ENCODE measurements around the gene CEP68. TPM values are rescaled to one million over a fixed set of nuclear protein-coding genes. Genes with fewer than 3 reads are reported as not detected.

The CEP68 gene
- polyA plus RNA-seq, 1 donor from 2014 or later: 34.7 TPM

DNA sequence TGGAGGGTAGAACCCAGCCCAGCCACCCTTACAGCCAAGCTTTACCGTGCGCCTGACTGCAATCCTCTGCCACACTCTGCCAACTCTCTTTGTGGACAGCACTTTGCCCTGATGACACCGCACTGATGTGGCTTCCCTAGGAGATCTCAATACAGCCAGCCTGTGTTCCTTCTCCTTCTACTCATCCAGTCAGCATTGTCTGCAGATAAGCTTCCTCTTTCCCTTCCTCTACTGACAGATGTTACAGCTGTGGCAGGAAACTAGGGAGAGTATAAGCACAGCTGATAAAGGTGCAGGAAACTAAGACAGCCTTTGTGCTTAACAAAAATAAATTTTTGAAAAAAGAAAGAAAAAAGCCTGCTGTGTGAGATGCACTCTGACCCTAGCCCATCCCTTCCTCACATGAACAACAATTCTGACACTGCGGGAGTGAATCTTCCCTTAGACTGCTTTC, 25.0 kb downstream of the CEP68 start:
- Histone ChIP-seq H3K9ac (ENCODE audit: low read length) (no peak overlapping the region), H3K9me2 (ENCODE audit: insufficient read depth, low read length) (no peaks in the 10 kb centered on the region), H3K9me3 (ENCODE audit: low read length) (no peaks in the 10 kb centered on the region), H3K27me3 (ENCODE audit: insufficient read depth, low read depth, low read length) (no peaks in the 10 kb centered on the region), H3K79me2 (replicated peaks; ENCODE audit: insufficient read depth, low read length) (no peaks in the 10 kb centered on the region), H2AFZ (ENCODE audit: low read depth, low read length) (no peak overlapping the region), H3K27ac (ENCODE audit: low read length) (no peak overlapping the region), H4K20me1 (ENCODE audit: insufficient read depth) (no peaks in the 10 kb centered on the region), H3K4me3 (ENCODE audit: low read length) (no peak overlapping the region), H3F3A (ENCODE audit: insufficient read depth, low read length, poor library complexity, severe bottlenecking) (peaks cover 2% of the 10 kb centered on the region), H3K4me2 (ENCODE audit: low read length) (no peak overlapping the region), H3K36me3 (ENCODE audit: insufficient read depth, low read length) (peaks cover 26% of the 10 kb centered on the region)
- TF ChIP-seq POLR2AphosphoS5 (IDR thresholded peaks at IDR 0.05): no peak
- TF ChIP-seq, protein P1, sequence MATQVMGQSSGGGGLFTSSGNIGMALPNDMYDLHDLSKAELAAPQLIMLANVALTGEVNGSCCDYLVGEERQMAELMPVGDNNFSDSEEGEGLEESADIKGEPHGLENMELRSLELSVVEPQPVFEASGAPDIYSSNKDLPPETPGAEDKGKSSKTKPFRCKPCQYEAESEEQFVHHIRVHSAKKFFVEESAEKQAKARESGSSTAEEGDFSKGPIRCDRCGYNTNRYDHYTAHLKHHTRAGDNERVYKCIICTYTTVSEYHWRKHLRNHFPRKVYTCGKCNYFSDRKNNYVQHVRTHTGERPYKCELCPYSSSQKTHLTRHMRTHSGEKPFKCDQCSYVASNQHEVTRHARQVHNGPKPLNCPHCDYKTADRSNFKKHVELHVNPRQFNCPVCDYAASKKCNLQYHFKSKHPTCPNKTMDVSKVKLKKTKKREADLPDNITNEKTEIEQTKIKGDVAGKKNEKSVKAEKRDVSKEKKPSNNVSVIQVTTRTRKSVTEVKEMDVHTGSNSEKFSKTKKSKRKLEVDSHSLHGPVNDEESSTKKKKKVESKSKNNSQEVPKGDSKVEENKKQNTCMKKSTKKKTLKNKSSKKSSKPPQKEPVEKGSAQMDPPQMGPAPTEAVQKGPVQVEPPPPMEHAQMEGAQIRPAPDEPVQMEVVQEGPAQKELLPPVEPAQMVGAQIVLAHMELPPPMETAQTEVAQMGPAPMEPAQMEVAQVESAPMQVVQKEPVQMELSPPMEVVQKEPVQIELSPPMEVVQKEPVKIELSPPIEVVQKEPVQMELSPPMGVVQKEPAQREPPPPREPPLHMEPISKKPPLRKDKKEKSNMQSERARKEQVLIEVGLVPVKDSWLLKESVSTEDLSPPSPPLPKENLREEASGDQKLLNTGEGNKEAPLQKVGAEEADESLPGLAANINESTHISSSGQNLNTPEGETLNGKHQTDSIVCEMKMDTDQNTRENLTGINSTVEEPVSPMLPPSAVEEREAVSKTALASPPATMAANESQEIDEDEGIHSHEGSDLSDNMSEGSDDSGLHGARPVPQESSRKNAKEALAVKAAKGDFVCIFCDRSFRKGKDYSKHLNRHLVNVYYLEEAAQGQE (IDR thresholded peaks at IDR 0.05; ENCODE audit: borderline replicate concordance): no peak
- TF ChIP-seq RAD21 (conservative IDR thresholded peaks at IDR 0.05): no peak
- no peak for TF ChIP-seq EP300 (conservative IDR thresholded peaks at IDR 0.05; ENCODE audit: poor library complexity, severe bottlenecking)
- TF ChIP-seq EZH2 (IDR thresholded peaks at IDR 0.05; ENCODE audit: borderline replicate concordance, insufficient read depth, low read length, poor library complexity, severe bottlenecking): no peak
- TF ChIP-seq MXI1 (conservative IDR thresholded peaks at IDR 0.05; ENCODE audit: poor library complexity, severe bottlenecking): no peak
- no peak for TF ChIP-seq SMC3 (conservative IDR thresholded peaks at IDR 0.05; ENCODE audit: poor library complexity)
- TF ChIP-seq, protein P2, sequence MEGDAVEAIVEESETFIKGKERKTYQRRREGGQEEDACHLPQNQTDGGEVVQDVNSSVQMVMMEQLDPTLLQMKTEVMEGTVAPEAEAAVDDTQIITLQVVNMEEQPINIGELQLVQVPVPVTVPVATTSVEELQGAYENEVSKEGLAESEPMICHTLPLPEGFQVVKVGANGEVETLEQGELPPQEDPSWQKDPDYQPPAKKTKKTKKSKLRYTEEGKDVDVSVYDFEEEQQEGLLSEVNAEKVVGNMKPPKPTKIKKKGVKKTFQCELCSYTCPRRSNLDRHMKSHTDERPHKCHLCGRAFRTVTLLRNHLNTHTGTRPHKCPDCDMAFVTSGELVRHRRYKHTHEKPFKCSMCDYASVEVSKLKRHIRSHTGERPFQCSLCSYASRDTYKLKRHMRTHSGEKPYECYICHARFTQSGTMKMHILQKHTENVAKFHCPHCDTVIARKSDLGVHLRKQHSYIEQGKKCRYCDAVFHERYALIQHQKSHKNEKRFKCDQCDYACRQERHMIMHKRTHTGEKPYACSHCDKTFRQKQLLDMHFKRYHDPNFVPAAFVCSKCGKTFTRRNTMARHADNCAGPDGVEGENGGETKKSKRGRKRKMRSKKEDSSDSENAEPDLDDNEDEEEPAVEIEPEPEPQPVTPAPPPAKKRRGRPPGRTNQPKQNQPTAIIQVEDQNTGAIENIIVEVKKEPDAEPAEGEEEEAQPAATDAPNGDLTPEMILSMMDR (IDR thresholded peaks at IDR 0.05; ENCODE audit: poor library complexity, severe bottlenecking): no peak
- TF ChIP-seq TAF1 (IDR thresholded peaks at IDR 0.05; ENCODE audit: low read depth): no peak

DNA sequence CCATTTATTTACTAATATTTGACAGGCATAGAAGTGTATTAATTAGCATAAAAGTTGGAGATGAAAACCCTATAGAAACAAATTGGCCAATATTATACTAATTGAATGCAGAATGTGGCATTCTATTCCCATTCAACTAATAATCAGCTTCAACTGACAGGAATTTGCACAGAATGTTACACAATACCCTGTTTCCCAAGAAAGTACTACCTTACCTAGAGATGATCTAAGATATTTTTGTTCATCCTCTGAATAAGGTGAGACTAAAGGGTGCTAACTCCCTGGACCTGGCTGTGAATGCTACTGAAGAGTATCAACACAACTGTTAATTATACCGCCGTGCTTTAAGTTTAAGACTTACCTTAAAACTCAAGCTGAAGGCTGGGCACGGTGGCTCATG, 28.9 kb downstream of the CEP68 start:
- Histone ChIP-seq H3K79me2 (replicated peaks; ENCODE audit: insufficient read depth, low read length) (no peaks in the 10 kb centered on the region), H3K36me3 (ENCODE audit: insufficient read depth, low read length) (peaks cover 21% of the 10 kb centered on the region), H3K27me3 (ENCODE audit: insufficient read depth, low read depth, low read length) (no peaks in the 10 kb centered on the region), H3K4me2 (ENCODE audit: low read length) (no peak overlapping the region), H3F3A (ENCODE audit: insufficient read depth, low read length, poor library complexity, severe bottlenecking) (peaks cover 5% of the 10 kb centered on the region), H4K20me1 (ENCODE audit: insufficient read depth) (no peaks in the 10 kb centered on the region), H3K4me3 (ENCODE audit: low read length) (no peak overlapping the region), H3K9me2 (ENCODE audit: insufficient read depth, low read length) (no peaks in the 10 kb centered on the region), H2AFZ (ENCODE audit: low read depth, low read length) (no peak overlapping the region), H3K9me3 (ENCODE audit: low read length) (no peaks in the 10 kb centered on the region), H3K27ac (ENCODE audit: low read length) (no peak overlapping the region), H3K9ac (ENCODE audit: low read length) (no peak overlapping the region)
- TF ChIP-seq MXI1 (conservative IDR thresholded peaks at IDR 0.05; ENCODE audit: poor library complexity, severe bottlenecking) (no peak), EP300 (conservative IDR thresholded peaks at IDR 0.05; ENCODE audit: poor library complexity, severe bottlenecking) (no peak)

DNA sequence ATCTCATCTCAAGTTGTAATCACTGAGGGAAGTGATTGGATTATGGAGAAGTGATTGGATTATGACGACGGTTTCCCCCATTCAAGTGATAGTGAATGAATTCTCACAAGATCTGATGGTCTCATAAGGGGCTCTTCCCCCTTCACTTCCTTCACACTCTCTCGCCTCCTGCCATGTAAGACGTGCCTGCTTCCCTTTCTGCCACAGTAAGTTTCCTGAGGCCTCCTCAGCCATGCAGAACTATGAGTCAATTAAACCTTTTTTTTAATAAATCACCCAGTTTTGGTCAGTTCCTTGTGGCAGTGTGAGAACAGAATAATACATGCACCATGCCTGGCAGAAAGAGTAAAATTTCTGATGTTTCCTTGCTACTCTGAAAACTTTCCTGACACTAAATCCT, 36.6 kb downstream of the CEP68 start:
- no peak overlapping the region for H3K9ac ChIP-seq (ENCODE audit: low read length)
- peaks cover 7% of the 10 kb centered on the region for H3K79me2 ChIP-seq (replicated peaks; ENCODE audit: insufficient read depth, low read length)
- H3K36me3 ChIP-seq (ENCODE audit: insufficient read depth, low read length): peaks cover 12% of the 10 kb centered on the region
- no peaks in the 10 kb centered on the region for H3K9me3 ChIP-seq (ENCODE audit: low read length)
- no peaks in the 10 kb centered on the region for H4K20me1 ChIP-seq (ENCODE audit: insufficient read depth)
- no peak overlapping the region for H2AFZ ChIP-seq (ENCODE audit: low read depth, low read length)
- no peaks in the 10 kb centered on the region for H3K9me2 ChIP-seq (ENCODE audit: insufficient read depth, low read length)
- no peak for TF ChIP-seq POLR2AphosphoS5 (IDR thresholded peaks at IDR 0.05)
- TF ChIP-seq, protein P2 (IDR thresholded peaks at IDR 0.05; ENCODE audit: poor library complexity, severe bottlenecking): no peak
- TF ChIP-seq, protein P1 (IDR thresholded peaks at IDR 0.05; ENCODE audit: borderline replicate concordance): no peak
- TF ChIP-seq EP300 (conservative IDR thresholded peaks at IDR 0.05; ENCODE audit: poor library complexity, severe bottlenecking): no peak
- no peak for TF ChIP-seq TAF1 (IDR thresholded peaks at IDR 0.05; ENCODE audit: low read depth)
- TF ChIP-seq EZH2 (IDR thresholded peaks at IDR 0.05; ENCODE audit: borderline replicate concordance, insufficient read depth, low read length, poor library complexity, severe bottlenecking): no peak
- TF ChIP-seq RAD21 (conservative IDR thresholded peaks at IDR 0.05): no peak
- no peak for TF ChIP-seq MXI1 (conservative IDR thresholded peaks at IDR 0.05; ENCODE audit: poor library complexity, severe bottlenecking)
- TF ChIP-seq SMC3 (conservative IDR thresholded peaks at IDR 0.05; ENCODE audit: poor library complexity): no peak
- no peaks in the 10 kb centered on the region for H3F3A ChIP-seq (ENCODE audit: insufficient read depth, low read length, poor library complexity, severe bottlenecking)
- no peak overlapping the region for H3K4me2 ChIP-seq (ENCODE audit: low read length)
- no peaks in the 10 kb centered on the region for H3K27me3 ChIP-seq (ENCODE audit: insufficient read depth, low read depth, low read length)
- no peak overlapping the region for H3K4me3 ChIP-seq (ENCODE audit: low read length)
- H3K27ac ChIP-seq (ENCODE audit: low read length): no peak overlapping the region

Measured in neural cell (in vitro differentiated cells).